ENCODE results near the gene NECAB3. TPM values are rescaled to one million over a fixed set of nuclear protein-coding genes. Genes with fewer than 3 reads are reported as not detected.

The NECAB3 gene
- total RNA-seq, 1 donor from 2014 or later, result 19.5 TPM

GRCh38 chr20:33672426-33673113, 1.7 kb downstream of the NECAB3 start:
- peaks cover 2% of the 10 kb centered on the region for H3K79me2 ChIP-seq (ENCODE audit: insufficient read depth, low read length)
- H3K27ac Mint-ChIP-seq (ENCODE audit: unreplicated experiment), result peak overlapping the region; percentile 44
- no peak overlapping the region for H3K27ac ChIP-seq (ENCODE audit: low read depth, low read length)
- peaks cover 25% of the 10 kb centered on the region for H3K36me3 Mint-ChIP-seq (ENCODE audit: low read depth, unreplicated experiment)
- H3K4me3 ChIP-seq (ENCODE audit: insufficient read depth, low read depth, low read length), result peak overlapping the region; percentile 75
- FAIRE-seq (no peak), DNase-seq (ENCODE audit: low read depth) (no peak)
- H3K4me2 ChIP-seq (ENCODE audit: low read length), result peak overlapping the region; percentile 99
- TF ChIP-seq EZH2 (IDR thresholded peaks at IDR 0.05; ENCODE audit: insufficient read depth, low read length), result no peak
- TF ChIP-seq, protein P1, sequence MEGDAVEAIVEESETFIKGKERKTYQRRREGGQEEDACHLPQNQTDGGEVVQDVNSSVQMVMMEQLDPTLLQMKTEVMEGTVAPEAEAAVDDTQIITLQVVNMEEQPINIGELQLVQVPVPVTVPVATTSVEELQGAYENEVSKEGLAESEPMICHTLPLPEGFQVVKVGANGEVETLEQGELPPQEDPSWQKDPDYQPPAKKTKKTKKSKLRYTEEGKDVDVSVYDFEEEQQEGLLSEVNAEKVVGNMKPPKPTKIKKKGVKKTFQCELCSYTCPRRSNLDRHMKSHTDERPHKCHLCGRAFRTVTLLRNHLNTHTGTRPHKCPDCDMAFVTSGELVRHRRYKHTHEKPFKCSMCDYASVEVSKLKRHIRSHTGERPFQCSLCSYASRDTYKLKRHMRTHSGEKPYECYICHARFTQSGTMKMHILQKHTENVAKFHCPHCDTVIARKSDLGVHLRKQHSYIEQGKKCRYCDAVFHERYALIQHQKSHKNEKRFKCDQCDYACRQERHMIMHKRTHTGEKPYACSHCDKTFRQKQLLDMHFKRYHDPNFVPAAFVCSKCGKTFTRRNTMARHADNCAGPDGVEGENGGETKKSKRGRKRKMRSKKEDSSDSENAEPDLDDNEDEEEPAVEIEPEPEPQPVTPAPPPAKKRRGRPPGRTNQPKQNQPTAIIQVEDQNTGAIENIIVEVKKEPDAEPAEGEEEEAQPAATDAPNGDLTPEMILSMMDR (IDR thresholded peaks at IDR 0.05; ENCODE audit: insufficient read depth, low read depth, low read length), result no peak
- no peak overlapping the region for H2AFZ ChIP-seq (ENCODE audit: low read depth, low read length)
- H3K4me3 Mint-ChIP-seq (ENCODE audit: unreplicated experiment), result peak overlapping the region; percentile 93
- no peaks in the 10 kb centered on the region for H3K36me3 ChIP-seq (ENCODE audit: insufficient read depth, low read length)
- H3K9me3 ChIP-seq (ENCODE audit: insufficient read depth, low read depth, low read length), result no peaks in the 10 kb centered on the region
- peaks cover 50% of the 10 kb centered on the region for H4K20me1 ChIP-seq (ENCODE audit: insufficient read depth, low read length)
- peaks cover 8% of the 10 kb centered on the region for H3K4me1 Mint-ChIP-seq (ENCODE audit: low read depth, unreplicated experiment)
- peaks cover 47% of the 10 kb centered on the region for H3K4me1 ChIP-seq (ENCODE audit: insufficient read depth, low read length)
- H3K9me3 Mint-ChIP-seq (ENCODE audit: unreplicated experiment), result no peaks in the 10 kb centered on the region
- peaks cover 2% of the 10 kb centered on the region for H3K27me3 Mint-ChIP-seq (ENCODE audit: low read depth, unreplicated experiment)
- H3K9ac ChIP-seq (ENCODE audit: low read length), result peak overlapping the region; percentile 83
- no peaks in the 10 kb centered on the region for H3K27me3 ChIP-seq (ENCODE audit: insufficient read depth, low read length)

DNA sequence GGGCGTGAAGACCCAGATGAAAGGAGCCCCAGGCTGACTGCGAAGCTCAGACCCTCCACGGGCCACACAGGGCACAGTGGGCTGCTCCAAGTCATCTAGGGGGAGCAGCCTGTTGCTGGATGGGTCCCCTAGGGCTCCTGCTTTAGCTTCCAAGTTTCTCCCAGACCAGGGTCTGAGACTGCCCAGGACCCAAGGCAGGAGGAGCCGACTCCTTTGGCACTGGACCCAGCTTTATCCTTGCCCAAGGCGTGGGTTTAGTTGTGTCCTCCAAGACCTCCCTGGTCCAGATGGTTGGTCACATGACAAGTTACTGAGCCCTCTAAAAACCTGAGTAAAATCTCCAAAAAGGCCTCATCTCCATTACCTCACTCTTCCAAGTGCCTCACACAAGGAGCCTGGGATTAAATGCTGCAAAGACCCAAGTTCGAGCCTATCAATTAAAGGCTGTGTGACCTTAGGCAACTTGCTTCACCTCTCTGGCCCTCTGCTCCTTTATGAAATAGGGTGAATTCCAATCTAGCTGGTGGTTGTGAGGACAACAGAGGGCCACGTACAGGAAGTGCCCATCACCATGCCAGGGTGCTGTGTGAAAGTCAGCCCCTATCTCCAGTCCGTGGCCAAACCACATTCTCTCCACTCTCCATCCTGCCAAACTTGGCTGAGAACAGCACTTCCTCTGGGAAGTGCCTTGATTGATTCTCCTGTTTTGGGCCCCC, 2.5 kb downstream of the NECAB3 start:
- Histone ChIP-seq H3K9ac (ENCODE audit: low read length) (no peak overlapping the region), H3K4me2 (ENCODE audit: low read length) (peak overlapping the region; percentile 99), H3K36me3 (ENCODE audit: insufficient read depth, low read length) (no peaks in the 10 kb centered on the region), H3K79me2 (ENCODE audit: insufficient read depth, low read length) (peaks cover 2% of the 10 kb centered on the region), H2AFZ (ENCODE audit: low read depth, low read length) (no peak overlapping the region), H3K27ac (ENCODE audit: low read depth, low read length) (no peak overlapping the region), H3K9me3 (ENCODE audit: insufficient read depth, low read depth, low read length) (no peaks in the 10 kb centered on the region), H3K4me3 (ENCODE audit: insufficient read depth, low read depth, low read length) (no peak overlapping the region), H3K27me3 (ENCODE audit: insufficient read depth, low read length) (no peaks in the 10 kb centered on the region), H4K20me1 (ENCODE audit: insufficient read depth, low read length) (peaks cover 50% of the 10 kb centered on the region), H3K4me1 (ENCODE audit: insufficient read depth, low read length) (peaks cover 51% of the 10 kb centered on the region)
- Mint-ChIP-seq H3K27me3 (ENCODE audit: low read depth, unreplicated experiment) (peaks cover 2% of the 10 kb centered on the region), H3K4me1 (ENCODE audit: low read depth, unreplicated experiment) (peaks cover 8% of the 10 kb centered on the region), H3K9me3 (ENCODE audit: unreplicated experiment) (no peaks in the 10 kb centered on the region), H3K27ac (ENCODE audit: unreplicated experiment) (no peak overlapping the region), H3K4me3 (ENCODE audit: unreplicated experiment) (no peak overlapping the region), H3K36me3 (ENCODE audit: low read depth, unreplicated experiment) (peaks cover 23% of the 10 kb centered on the region)
- TF ChIP-seq, protein P1 (IDR thresholded peaks at IDR 0.05; ENCODE audit: insufficient read depth, low read depth, low read length), result no peak
- no peak for TF ChIP-seq EZH2 (IDR thresholded peaks at IDR 0.05; ENCODE audit: insufficient read depth, low read length)
- FAIRE-seq, result no peak
- no peak for DNase-seq (ENCODE audit: low read depth)
